Panc1 (cell line): Measurements from ENCODE around the gene DPEP3. TPM values are rescaled to one million over a fixed set of nuclear protein-coding genes. Genes with fewer than 3 reads are reported as not detected.

Experiments used
- ATAC-seq: fragments of 200-7000 bp; cut with Tn5 transposase; 2 replicates; pipeline ENCODE4 v1.9.1; 2020; ENCODE audit warnings: mild to moderate bottlenecking, moderate library complexity
- BruUV-seq: library from RNA; stranded (reverse); fragments of 400-500 nt; replicated peaks from 2 replicates; lab custom pipeline; 2021; lab: Mats Ljungman, UMichigan
- CTCF ChIA-PET: fragments of 300-600 bp; sonication (Branson Sonifier 250); formaldehyde crosslinking; loops from one replicate; lab custom pipeline; 2022; ENCODE audit warnings: antibody characterized with exemption; lab: Charles Lee
- POLR2A ChIA-PET: fragments of 300-600 bp; sonication (Branson Sonifier 250); formaldehyde crosslinking; loops from one replicate; lab custom pipeline; 2022; ENCODE audit warnings: antibody characterized with exemption; lab: Charles Lee
- DNase-seq: peaks from one replicate; pipeline ENCODE4 v3.0.0-alpha.2; 2010; ENCODE audit warnings: low read depth, low spot score
- H3K27ac ChIP-seq: 2 replicates; pipeline ENCODE4 v1.5.1; 2011; ENCODE audit warnings: mild to moderate bottlenecking, low read length, inconsistent platforms
- H3K27me3 ChIP-seq: fragments of 200-500 bp; sonication (Bioruptor generic); 2 replicates; pipeline ENCODE4 v1.6.0; 2014; ENCODE audit warnings: low read length, inconsistent platforms; ENCODE audit not compliant: control insufficient read depth, insufficient read depth
- H3K36me3 ChIP-seq: fragments of 200-500 bp; sonication (Bioruptor generic); 2 replicates; pipeline ENCODE4 v1.5.1; 2014; ENCODE audit warnings: inconsistent platforms, mild to moderate bottlenecking, low read length, moderate library complexity; ENCODE audit not compliant: control insufficient read depth, insufficient read depth
- H3K4me1 ChIP-seq: 2 replicates; pipeline ENCODE4 v1.5.1; 2011; ENCODE audit warnings: inconsistent platforms, mild to moderate bottlenecking, low read length, moderate library complexity; ENCODE audit not compliant: control insufficient read depth, insufficient read depth
- H3K4me3 ChIP-seq, 2 experiments: 2 replicates each; pipeline ENCODE4 v1.5.1; 2011 to 2012; ENCODE audit warnings: low read depth in 2 of 2, low read length in 2 of 2, mild to moderate bottlenecking in 2 of 2, inconsistent platforms in 1 of 2, moderate library complexity in 1 of 2
- H3K9me3 ChIP-seq: fragments of 200-500 bp; sonication (Bioruptor generic); 2 replicates; pipeline ENCODE4 v1.5.1; 2014; ENCODE audit warnings: low read depth, mild to moderate bottlenecking, inconsistent platforms, low read length, moderate library complexity; ENCODE audit not compliant: control insufficient read depth, insufficient read depth
- POLR2AphosphoS5 ChIP-seq: IDR thresholded peaks from 2 replicates; pipeline ENCODE4 v1.6.1; 2012; ENCODE audit warnings: mild to moderate bottlenecking, low read depth, low read length, moderate library complexity
- SIN3A ChIP-seq: IDR thresholded peaks from 2 replicates; pipeline ENCODE4 v1.6.1; 2012; ENCODE audit warnings: low read depth, mild to moderate bottlenecking, low read length, moderate library complexity, borderline replicate concordance; ENCODE audit not compliant: insufficient read depth
- TCF7L2 ChIP-seq: IDR thresholded peaks from 2 replicates; pipeline ENCODE4 v1.6.1; 2011; ENCODE audit warnings: mild to moderate bottlenecking, low read depth, low read length, inconsistent platforms
- in situ Hi-C: cut with HindIII; loops from 2 replicates; pipeline ENCODE4 v1.10.0; 2016; ENCODE audit warnings: low sequenced_read_pairs, low pct_unique_long_range_greater_than_20kb
- intact Hi-C: fragments of 100-400 bp; cut with micrococcal nuclease; formaldehyde crosslinking; loops from one replicate; pipeline ENCODE4 v1.10.0; 2022; ENCODE audit not compliant: unreplicated experiment
- total RNA-seq: library from RNA; stranded (reverse); gene quantifications from one replicate; pipeline ENCODE4 v1.2.1, GENCODE V29; 2021; ENCODE audit not compliant: unreplicated experiment
- TF ChIP-seq, protein P1 (sequence below), 2 experiments: IDR thresholded peaks; 2 replicates each; pipeline ENCODE4 v1.6.1; 2011 to 2012; ENCODE audit warnings: low read depth in 2 of 2, control low read depth in 1 of 2, low read length in 1 of 2, mild to moderate bottlenecking in 1 of 2, moderate library complexity in 1 of 2; ENCODE audit not compliant: insufficient read depth in 1 of 2
- TF ChIP-seq, protein P2 (sequence below): fragments of 450-650 bp; IDR thresholded peaks from 2 replicates; pipeline ENCODE4 v1.5.1; 2017; ENCODE audit warnings: mild to moderate bottlenecking

The DPEP3 gene
- total RNA-seq, 1 experiment from 2014 or later, result not detected

DNA sequence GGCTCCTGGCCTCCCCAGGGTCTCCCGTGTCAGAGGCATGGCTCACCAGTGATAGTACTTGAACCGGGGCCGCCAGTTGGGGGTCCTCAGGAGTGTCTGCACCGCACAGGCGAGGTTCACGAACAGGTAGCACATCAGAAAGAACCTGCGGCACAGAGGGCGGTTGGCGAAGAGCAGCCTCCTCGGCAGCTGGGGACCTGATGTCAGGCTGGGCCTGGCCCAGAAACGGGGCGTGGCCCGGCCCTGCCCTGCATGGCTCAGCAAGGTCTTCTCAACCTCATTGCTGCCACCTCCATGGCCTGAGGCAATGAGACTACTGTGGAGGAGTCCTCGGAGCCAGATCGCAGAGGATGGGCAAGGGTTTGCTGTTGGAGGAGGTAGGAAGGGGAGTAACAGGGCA, 32.3 kb downstream of the DPEP3 start:
- in situ Hi-C loops (no loop called here), intact Hi-C loops (no loop called here)
- H3K4me3 ChIP-seq, result no peak overlapping the region
- no TSS peak for BruUV-seq
- no peaks in the 10 kb centered on the region; the same call in 1 of the 2 replicates for H3K4me1 ChIP-seq
- DNase-seq (no peak), ATAC-seq (no peak; the same call in 1 of the 2 replicates)
- no peaks in the 10 kb centered on the region for H3K36me3 ChIP-seq
- TF ChIP-seq, protein P1, sequence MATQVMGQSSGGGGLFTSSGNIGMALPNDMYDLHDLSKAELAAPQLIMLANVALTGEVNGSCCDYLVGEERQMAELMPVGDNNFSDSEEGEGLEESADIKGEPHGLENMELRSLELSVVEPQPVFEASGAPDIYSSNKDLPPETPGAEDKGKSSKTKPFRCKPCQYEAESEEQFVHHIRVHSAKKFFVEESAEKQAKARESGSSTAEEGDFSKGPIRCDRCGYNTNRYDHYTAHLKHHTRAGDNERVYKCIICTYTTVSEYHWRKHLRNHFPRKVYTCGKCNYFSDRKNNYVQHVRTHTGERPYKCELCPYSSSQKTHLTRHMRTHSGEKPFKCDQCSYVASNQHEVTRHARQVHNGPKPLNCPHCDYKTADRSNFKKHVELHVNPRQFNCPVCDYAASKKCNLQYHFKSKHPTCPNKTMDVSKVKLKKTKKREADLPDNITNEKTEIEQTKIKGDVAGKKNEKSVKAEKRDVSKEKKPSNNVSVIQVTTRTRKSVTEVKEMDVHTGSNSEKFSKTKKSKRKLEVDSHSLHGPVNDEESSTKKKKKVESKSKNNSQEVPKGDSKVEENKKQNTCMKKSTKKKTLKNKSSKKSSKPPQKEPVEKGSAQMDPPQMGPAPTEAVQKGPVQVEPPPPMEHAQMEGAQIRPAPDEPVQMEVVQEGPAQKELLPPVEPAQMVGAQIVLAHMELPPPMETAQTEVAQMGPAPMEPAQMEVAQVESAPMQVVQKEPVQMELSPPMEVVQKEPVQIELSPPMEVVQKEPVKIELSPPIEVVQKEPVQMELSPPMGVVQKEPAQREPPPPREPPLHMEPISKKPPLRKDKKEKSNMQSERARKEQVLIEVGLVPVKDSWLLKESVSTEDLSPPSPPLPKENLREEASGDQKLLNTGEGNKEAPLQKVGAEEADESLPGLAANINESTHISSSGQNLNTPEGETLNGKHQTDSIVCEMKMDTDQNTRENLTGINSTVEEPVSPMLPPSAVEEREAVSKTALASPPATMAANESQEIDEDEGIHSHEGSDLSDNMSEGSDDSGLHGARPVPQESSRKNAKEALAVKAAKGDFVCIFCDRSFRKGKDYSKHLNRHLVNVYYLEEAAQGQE (IDR thresholded peaks at IDR 0.05; ENCODE audit: insufficient read depth in 1 of 2, low read depth in 2 of 2, low read length in 1 of 2), result no peak
- TF ChIP-seq TCF7L2 (no peak), POLR2AphosphoS5 (no peak), SIN3A (no peak)
- TF ChIP-seq, protein P2, sequence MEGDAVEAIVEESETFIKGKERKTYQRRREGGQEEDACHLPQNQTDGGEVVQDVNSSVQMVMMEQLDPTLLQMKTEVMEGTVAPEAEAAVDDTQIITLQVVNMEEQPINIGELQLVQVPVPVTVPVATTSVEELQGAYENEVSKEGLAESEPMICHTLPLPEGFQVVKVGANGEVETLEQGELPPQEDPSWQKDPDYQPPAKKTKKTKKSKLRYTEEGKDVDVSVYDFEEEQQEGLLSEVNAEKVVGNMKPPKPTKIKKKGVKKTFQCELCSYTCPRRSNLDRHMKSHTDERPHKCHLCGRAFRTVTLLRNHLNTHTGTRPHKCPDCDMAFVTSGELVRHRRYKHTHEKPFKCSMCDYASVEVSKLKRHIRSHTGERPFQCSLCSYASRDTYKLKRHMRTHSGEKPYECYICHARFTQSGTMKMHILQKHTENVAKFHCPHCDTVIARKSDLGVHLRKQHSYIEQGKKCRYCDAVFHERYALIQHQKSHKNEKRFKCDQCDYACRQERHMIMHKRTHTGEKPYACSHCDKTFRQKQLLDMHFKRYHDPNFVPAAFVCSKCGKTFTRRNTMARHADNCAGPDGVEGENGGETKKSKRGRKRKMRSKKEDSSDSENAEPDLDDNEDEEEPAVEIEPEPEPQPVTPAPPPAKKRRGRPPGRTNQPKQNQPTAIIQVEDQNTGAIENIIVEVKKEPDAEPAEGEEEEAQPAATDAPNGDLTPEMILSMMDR, result no peak
- ChIA-PET POLR2A (no interaction called here), CTCF (no interaction called here)
- no peaks in the 10 kb centered on the region for H3K9me3 ChIP-seq
- no peak overlapping the region for H3K27ac ChIP-seq
- no peaks in the 10 kb centered on the region for H3K27me3 ChIP-seq

DNA sequence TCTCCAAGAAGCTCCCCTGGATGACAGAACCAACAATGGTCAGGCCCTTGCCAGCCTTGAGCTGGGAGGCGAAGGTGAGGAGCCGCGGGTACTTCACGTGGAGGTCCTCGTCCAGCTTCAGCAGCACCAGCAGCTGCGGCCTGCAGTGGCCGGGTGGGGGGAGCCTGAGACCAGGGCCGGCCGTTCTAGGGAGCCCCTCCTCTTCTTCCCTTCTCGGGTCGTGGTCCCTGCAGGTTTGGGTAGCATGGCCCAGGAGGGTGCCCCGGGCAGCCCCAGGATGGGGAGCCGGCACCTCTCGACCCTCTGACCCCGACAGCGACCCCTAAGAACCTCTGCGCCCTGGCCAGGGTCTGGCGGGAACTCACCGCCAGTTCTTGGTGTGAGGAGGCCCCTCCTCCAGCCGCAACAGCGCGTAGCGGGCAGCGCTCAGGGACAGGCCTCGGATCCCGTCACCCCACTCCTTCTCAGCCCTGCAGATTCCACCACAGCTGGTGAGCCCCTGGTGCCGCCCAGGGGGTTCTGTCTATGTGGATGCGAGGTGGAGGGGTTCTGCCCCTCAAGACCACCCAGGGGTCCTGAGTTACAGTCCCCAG, 33.2 kb downstream of the DPEP3 start:
- Histone ChIP-seq H3K4me1 (no peaks in the 10 kb centered on the region; the same call in 1 of the 2 replicates), H3K27me3 (no peaks in the 10 kb centered on the region), H3K9me3 (no peaks in the 10 kb centered on the region), H3K27ac (no peak overlapping the region), H3K36me3 (no peaks in the 10 kb centered on the region), H3K4me3 (no peak overlapping the region)
- BruUV-seq, result no TSS peak
- ATAC-seq (no peak), DNase-seq (no peak)
- no peak for TF ChIP-seq SIN3A
- POLR2A ChIA-PET, result no interaction called here
- CTCF ChIA-PET, result no interaction called here
- intact Hi-C loops, result no loop called here
- in situ Hi-C loops, result no loop called here

DNA sequence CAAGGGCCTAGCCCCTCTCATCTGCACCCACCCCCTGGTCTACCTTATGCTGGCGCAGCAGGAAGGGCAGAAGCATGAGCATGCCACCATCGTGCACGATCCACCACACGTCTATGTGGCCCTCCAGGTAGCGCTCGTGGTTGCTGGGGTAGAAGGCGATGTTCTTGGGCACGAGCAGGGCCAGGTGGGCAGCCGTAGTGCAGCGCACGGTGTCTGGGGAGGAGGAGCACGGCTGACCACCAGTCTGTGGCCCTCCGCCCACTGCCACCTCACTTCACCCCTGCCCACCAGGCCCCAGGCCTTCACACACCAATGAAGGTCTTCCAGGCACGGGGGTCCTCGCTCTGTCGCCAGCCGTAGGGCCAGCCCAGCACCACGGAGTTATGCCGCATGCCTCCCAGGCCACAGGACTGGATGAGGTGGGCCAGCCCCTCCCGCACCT, 34.1 kb downstream of the DPEP3 start:
- H3K9me3 ChIP-seq, result no peaks in the 10 kb centered on the region
- no peaks in the 10 kb centered on the region for H3K27me3 ChIP-seq
- ChIA-PET POLR2A (interaction anchor here (0.5 kb wide), 1 partner anchor 27 kb away, joined by 3 read pairs; no protein-coding TSS in a partner anchor), CTCF (no interaction called here)
- no peak overlapping the region for H3K4me3 ChIP-seq
- no peaks in the 10 kb centered on the region for H3K36me3 ChIP-seq
- BruUV-seq, result no TSS peak
- no peaks in the 10 kb centered on the region; the same call in 1 of the 2 replicates for H3K4me1 ChIP-seq
- intact Hi-C loops, result no loop called here
- TF ChIP-seq, protein P1 (IDR thresholded peaks at IDR 0.05; ENCODE audit: insufficient read depth in 1 of 2, low read depth in 2 of 2, low read length in 1 of 2), result no peak
- TF ChIP-seq POLR2AphosphoS5 (no peak), SIN3A (no peak), TCF7L2 (no peak)
- TF ChIP-seq, protein P2, result no peak
- ATAC-seq (no peak), DNase-seq (no peak)
- no peak overlapping the region for H3K27ac ChIP-seq
- in situ Hi-C loops, result no loop called here
